ENCODE results near the gene GAGE1. TPM values are rescaled to one million over a fixed set of nuclear protein-coding genes. Genes with fewer than 3 reads are reported as not detected.
A peak's percentile ranks its signal among the peaks of the same experiment; 100 is the strongest.
"Not testable (repeated sequence)": the region's sequence is repeated elsewhere in the genome, so short reads cannot be mapped to it uniquely, and the experiment has no call there.

GAGE1 gene, protein sequence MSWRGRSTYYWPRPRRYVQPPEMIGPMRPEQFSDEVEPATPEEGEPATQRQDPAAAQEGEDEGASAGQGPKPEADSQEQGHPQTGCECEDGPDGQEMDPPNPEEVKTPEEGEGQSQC
- not detected for total RNA-seq

DNA sequence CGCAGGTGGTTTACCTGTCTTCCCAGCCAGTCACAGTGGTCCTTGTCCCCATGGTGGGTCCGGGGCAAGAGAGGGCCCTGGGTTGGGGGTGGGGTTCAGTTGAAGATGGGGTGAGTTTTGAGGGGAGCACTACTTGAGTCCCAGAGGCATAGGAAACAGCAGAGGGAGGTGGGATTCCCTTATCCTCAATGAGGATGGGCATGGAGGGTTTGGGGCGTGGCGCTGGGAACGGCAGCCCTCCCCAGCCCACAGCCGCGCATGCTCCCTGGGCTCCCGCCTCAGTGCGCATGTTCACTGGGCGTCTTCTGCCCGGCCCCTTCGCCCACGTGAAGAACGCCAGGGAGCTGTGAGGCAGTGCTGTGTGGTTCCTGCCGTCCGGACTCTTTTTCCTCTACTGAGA is at the start of gene GAGE1:
TSS of gene GAGE1 (plus strand) at position 301 of the 400 bp plus-strand sequence. CDS start 1,155 bp downstream, outside the sequence.
- DNase-seq (ENCODE audit: low spot score); H3K36me3 ChIP-seq; H3K27me3 ChIP-seq; H3K9me3 ChIP-seq; H3K27ac ChIP-seq; H3K4me1 ChIP-seq; H3K4me3 ChIP-seq: not testable (repeated sequence)

DNA sequence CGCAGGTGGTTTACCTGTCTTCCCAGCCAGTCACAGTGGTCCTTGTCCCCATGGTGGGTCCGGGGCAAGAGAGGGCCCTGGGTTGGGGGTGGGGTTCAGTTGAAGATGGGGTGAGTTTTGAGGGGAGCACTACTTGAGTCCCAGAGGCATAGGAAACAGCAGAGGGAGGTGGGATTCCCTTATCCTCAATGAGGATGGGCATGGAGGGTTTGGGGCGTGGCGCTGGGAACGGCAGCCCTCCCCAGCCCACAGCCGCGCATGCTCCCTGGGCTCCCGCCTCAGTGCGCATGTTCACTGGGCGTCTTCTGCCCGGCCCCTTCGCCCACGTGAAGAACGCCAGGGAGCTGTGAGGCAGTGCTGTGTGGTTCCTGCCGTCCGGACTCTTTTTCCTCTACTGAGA is 47.8 kb upstream of the GAGE1 start, which contains the start of gene GAGE12E:
TSS of gene GAGE12E (plus strand) at position 301 of the 400 bp plus-strand sequence. CDS start 1,155 bp downstream, outside the sequence.
- not testable (repeated sequence) for DNase-seq (ENCODE audit: low spot score)

DNA sequence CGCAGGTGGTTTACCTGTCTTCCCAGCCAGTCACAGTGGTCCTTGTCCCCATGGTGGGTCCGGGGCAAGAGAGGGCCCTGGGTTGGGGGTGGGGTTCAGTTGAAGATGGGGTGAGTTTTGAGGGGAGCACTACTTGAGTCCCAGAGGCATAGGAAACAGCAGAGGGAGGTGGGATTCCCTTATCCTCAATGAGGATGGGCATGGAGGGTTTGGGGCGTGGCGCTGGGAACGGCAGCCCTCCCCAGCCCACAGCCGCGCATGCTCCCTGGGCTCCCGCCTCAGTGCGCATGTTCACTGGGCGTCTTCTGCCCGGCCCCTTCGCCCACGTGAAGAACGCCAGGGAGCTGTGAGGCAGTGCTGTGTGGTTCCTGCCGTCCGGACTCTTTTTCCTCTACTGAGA is 38.3 kb upstream of the GAGE1 start, which contains the start of gene GAGE12F:
TSS of gene GAGE12F (plus strand) at position 301 of the 400 bp plus-strand sequence. CDS start 1,155 bp downstream, outside the sequence.
- H3K27me3 ChIP-seq, H3K27ac ChIP-seq: not testable (repeated sequence)

More for the DNA sequence above, 47.8 kb upstream of the GAGE1 start, which contains the start of gene GAGE12E:
- not testable (repeated sequence) for H3K9me3 ChIP-seq, H3K27me3 ChIP-seq, H3K36me3 ChIP-seq, H3K4me3 ChIP-seq, H3K4me1 ChIP-seq, H3K27ac ChIP-seq

DNA sequence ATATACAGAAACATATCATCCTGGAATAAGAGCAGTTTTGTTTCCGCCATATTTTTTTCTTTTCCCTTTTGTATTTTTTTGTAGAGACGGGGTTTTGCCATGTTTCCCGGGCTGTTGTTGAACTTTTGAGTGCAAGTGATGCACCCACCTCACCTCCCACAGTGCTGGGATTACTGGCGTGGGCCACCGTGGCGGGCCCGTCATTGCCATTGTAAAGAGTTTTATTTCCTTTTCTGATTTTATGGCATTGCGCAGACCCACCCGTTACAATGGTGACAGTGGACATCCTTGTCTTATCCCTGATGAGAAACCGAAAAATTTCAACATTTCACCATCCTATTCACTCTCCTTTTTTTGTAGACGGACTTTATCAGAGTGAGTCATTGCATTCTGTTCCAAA is 30.1 kb upstream of the GAGE1 start:
- not testable (repeated sequence) for H3K27ac ChIP-seq; DNase-seq (ENCODE audit: low spot score); H3K27me3 ChIP-seq; H3K36me3 ChIP-seq; H3K4me1 ChIP-seq; H3K9me3 ChIP-seq; H3K4me3 ChIP-seq

More for the DNA sequence above, 38.3 kb upstream of the GAGE1 start, which contains the start of gene GAGE12F:
- not testable (repeated sequence) for H3K9me3 ChIP-seq; H3K4me3 ChIP-seq; H3K36me3 ChIP-seq; H3K4me1 ChIP-seq; DNase-seq (ENCODE audit: low spot score)

DNA sequence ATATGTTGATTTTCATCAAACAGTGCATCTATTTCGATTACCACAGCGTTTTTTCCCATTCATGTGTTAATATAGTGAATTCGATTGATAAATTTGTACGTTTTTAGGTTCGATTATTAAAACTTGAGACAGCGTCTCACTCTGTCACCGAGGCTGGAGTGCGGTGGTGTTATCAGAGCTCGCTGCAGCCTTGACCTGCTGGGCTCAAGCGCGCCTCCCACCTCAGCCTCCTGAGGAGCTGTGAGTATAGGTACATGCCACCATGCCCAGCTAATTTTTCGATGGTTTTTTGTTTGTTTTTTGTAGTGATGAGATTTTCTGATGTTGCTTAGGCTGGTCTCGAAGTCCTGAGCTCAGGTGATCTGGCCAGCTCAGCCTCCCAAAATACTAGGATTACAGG is 29.7 kb upstream of the GAGE1 start:
- H3K4me3 ChIP-seq; H3K4me1 ChIP-seq; DNase-seq (ENCODE audit: low spot score); H3K27me3 ChIP-seq; H3K9me3 ChIP-seq; H3K36me3 ChIP-seq; H3K27ac ChIP-seq: not testable (repeated sequence)

DNA sequence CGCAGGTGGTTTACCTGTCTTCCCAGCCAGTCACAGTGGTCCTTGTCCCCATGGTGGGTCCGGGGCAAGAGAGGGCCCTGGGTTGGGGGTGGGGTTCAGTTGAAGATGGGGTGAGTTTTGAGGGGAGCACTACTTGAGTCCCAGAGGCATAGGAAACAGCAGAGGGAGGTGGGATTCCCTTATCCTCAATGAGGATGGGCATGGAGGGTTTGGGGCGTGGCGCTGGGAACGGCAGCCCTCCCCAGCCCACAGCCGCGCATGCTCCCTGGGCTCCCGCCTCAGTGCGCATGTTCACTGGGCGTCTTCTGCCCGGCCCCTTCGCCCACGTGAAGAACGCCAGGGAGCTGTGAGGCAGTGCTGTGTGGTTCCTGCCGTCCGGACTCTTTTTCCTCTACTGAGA is 28.7 kb upstream of the GAGE1 start, which contains the start of gene GAGE12G:
TSS of gene GAGE12G (plus strand) at position 301 of the 400 bp plus-strand sequence. CDS start 1,155 bp downstream, outside the sequence.
- not testable (repeated sequence) for DNase-seq (ENCODE audit: low spot score); H3K4me1 ChIP-seq; H3K4me3 ChIP-seq; H3K27me3 ChIP-seq; H3K36me3 ChIP-seq; H3K27ac ChIP-seq; H3K9me3 ChIP-seq

DNA sequence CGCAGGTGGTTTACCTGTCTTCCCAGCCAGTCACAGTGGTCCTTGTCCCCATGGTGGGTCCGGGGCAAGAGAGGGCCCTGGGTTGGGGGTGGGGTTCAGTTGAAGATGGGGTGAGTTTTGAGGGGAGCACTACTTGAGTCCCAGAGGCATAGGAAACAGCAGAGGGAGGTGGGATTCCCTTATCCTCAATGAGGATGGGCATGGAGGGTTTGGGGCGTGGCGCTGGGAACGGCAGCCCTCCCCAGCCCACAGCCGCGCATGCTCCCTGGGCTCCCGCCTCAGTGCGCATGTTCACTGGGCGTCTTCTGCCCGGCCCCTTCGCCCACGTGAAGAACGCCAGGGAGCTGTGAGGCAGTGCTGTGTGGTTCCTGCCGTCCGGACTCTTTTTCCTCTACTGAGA is 19.2 kb upstream of the GAGE1 start, which contains the start of gene GAGE12H:
TSS of gene GAGE12H (plus strand) at position 301 of the 400 bp plus-strand sequence. CDS start 1,155 bp downstream, outside the sequence.
- not testable (repeated sequence) for H3K27ac ChIP-seq; DNase-seq (ENCODE audit: low spot score); H3K9me3 ChIP-seq; H3K4me1 ChIP-seq; H3K4me3 ChIP-seq; H3K27me3 ChIP-seq; H3K36me3 ChIP-seq

DNA sequence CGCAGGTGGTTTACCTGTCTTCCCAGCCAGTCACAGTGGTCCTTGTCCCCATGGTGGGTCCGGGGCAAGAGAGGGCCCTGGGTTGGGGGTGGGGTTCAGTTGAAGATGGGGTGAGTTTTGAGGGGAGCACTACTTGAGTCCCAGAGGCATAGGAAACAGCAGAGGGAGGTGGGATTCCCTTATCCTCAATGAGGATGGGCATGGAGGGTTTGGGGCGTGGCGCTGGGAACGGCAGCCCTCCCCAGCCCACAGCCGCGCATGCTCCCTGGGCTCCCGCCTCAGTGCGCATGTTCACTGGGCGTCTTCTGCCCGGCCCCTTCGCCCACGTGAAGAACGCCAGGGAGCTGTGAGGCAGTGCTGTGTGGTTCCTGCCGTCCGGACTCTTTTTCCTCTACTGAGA is 9.6 kb upstream of the GAGE1 start, which contains the start of gene GAGE2A:
TSS of gene GAGE2A (plus strand) at position 301 of the 400 bp plus-strand sequence. CDS start 1,155 bp downstream, outside the sequence.
- H3K4me1 ChIP-seq; H3K9me3 ChIP-seq; H3K27me3 ChIP-seq; H3K27ac ChIP-seq; H3K36me3 ChIP-seq; H3K4me3 ChIP-seq; DNase-seq (ENCODE audit: low spot score): not testable (repeated sequence)

DNA sequence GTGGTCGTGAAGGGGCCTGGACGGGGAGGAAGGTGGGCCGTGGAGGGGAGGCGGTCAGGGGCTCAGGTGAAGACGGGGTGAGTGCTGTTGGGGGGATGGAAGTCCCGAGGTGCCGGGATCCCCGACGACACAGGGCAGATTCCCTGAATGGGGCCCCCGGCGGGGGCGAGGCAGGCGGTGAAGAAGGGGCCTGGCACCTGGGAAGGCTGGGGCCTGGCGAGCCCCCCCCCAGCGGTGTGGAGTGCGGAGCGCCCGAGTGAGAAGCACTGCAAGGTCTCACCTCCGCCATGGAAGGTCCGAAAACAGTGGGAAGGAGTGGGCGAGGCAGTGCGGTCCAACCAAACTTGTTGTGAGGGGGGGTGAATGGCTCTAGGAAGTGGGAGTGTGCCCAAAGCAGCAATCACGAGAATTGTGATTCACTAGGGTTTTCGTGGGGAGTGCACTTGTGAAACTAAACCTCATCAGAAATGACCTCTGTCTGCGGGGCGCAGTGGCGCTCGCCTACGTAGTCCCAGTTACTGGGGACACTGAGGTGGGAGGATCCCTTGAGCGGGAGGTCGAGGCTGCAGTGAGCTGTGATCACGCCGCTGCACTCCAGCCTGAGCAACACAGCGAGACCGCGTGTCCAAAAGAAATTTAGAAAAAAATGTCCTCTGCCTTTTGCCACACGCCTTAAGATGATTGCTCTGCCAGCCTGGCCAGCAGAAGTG is 8.9 kb upstream of the GAGE1 start:
- H3K27ac ChIP-seq, H3K27me3 ChIP-seq, H3K36me3 ChIP-seq, H3K4me1 ChIP-seq, H3K9me3 ChIP-seq, H3K4me3 ChIP-seq: not testable (repeated sequence)
- peak; percentile 62 for DNase-seq (ENCODE audit: low spot score)

DNA sequence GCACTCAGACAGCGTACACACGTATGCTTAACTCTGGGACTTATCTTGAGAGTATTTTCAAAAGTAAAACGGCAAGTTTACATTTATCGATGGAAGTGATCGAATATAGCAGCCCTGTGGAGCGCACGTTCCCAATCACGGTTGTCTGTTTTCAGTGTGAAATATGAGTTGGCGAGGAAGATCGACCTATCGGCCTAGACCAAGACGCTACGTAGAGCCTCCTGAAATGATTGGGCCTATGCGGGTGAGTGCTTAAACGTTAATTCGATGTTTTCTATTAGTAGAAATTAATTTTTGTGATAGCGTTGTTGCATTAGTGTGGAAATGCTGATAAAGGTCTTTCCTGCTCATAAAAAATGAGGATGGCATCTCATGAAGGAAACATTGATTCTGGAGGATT is 8.3 kb upstream of the GAGE1 start:
- H3K4me1 ChIP-seq; H3K36me3 ChIP-seq; DNase-seq (ENCODE audit: low spot score); H3K27me3 ChIP-seq; H3K4me3 ChIP-seq; H3K9me3 ChIP-seq; H3K27ac ChIP-seq: not testable (repeated sequence)

All from right atrium auricular region (tissue), 2 donors.